Measurements from ENCODE around the gene GAS2L1. TPM values are rescaled to one million over a fixed set of nuclear protein-coding genes. Genes with fewer than 3 reads are reported as not detected.
A peak's percentile ranks its signal among the peaks of the same experiment; 100 is the strongest.

Gene GAS2L1
- total and polyA plus RNA-seq, 2 experiments from 2014 or later: 17.3 to 21.0 TPM

GRCh38 chr22:29315286-29316140, 9.1 kb downstream of the GAS2L1 start, which contains the start of gene RASL10A:
RASL10A (minus strand) TSS chr22:29315697; CDS start chr22:29315246, 451 bp downstream.
- TF ChIP-seq CTCF (IDR thresholded peaks at IDR 0.05; ENCODE audit: low read depth, low read length): no peak
- Histone ChIP-seq H3K4me3 (peak within 1 kb of the TSS; percentile 35), H3K27me3 (peaks cover 35% of the 10 kb centered on the region), H3K9me3 (ENCODE audit: low read depth) (no peaks in the 10 kb centered on the region), H3K4me1 (ENCODE audit: low read depth) (no peaks in the 10 kb centered on the region), H3K36me3 (no peaks in the 10 kb centered on the region), H3K27ac (no peak within 1 kb of the TSS)
- DNase-seq (ENCODE audit: low read depth in 1 of 2, low spot score in 1 of 2): peak in 1 of 2 donors; percentile 58

- Histone ChIP-seq H3K9me3 (ENCODE audit: low read depth) (no peaks in the 10 kb centered on the region), H3K36me3 (no peaks in the 10 kb centered on the region), H3K27me3 (peaks cover 35% of the 10 kb centered on the region), H3K4me3 (no peak overlapping the region), H3K4me1 (ENCODE audit: low read depth) (no peaks in the 10 kb centered on the region), H3K27ac (no peak overlapping the region)
- TF ChIP-seq CTCF (IDR thresholded peaks at IDR 0.05; ENCODE audit: low read depth, low read length): no peak
- no peak for DNase-seq (ENCODE audit: low read depth in 1 of 2, low spot score in 1 of 2)
Observed at GRCh38 chr22:29316141-29316828, 9.8 kb downstream of the GAS2L1 start.

GRCh38 chr22:29317827-29318454, 11.5 kb downstream of the GAS2L1 start:
- Histone ChIP-seq H3K36me3 (no peaks in the 10 kb centered on the region), H3K4me3 (no peak overlapping the region), H3K9me3 (ENCODE audit: low read depth) (no peaks in the 10 kb centered on the region), H3K4me1 (ENCODE audit: low read depth) (no peaks in the 10 kb centered on the region), H3K27me3 (peaks cover 35% of the 10 kb centered on the region), H3K27ac (no peak overlapping the region)
- no peak for TF ChIP-seq CTCF (IDR thresholded peaks at IDR 0.05; ENCODE audit: low read depth, low read length)
- DNase-seq (ENCODE audit: low read depth in 1 of 2, low spot score in 1 of 2): no peak

GRCh38 chr22:29319072-29319471, 12.6 kb downstream of the GAS2L1 start:
- H3K4me3 ChIP-seq: no peak overlapping the region
- no peaks in the 10 kb centered on the region for H3K36me3 ChIP-seq
- no peak for TF ChIP-seq CTCF (IDR thresholded peaks at IDR 0.05; ENCODE audit: low read depth, low read length)
- H3K4me1 ChIP-seq (ENCODE audit: low read depth): no peaks in the 10 kb centered on the region
- H3K27ac ChIP-seq: no peak overlapping the region
- no peaks in the 10 kb centered on the region for H3K9me3 ChIP-seq (ENCODE audit: low read depth)
- H3K27me3 ChIP-seq: peaks cover 25% of the 10 kb centered on the region
- no peak for DNase-seq (ENCODE audit: low read depth in 1 of 2, low spot score in 1 of 2)

- Histone ChIP-seq H3K4me3 (no peak overlapping the region), H3K9me3 (ENCODE audit: low read depth) (no peaks in the 10 kb centered on the region), H3K27me3 (peaks cover 10% of the 10 kb centered on the region), H3K36me3 (no peaks in the 10 kb centered on the region), H3K4me1 (ENCODE audit: low read depth) (no peaks in the 10 kb centered on the region), H3K27ac (no peak overlapping the region)
- DNase-seq (ENCODE audit: low read depth in 1 of 2, low spot score in 1 of 2): no peak
- peak; percentile 9 for TF ChIP-seq CTCF (IDR thresholded peaks at IDR 0.05; ENCODE audit: low read depth, low read length)
Observed at GRCh38 chr22:29320546-29320945, 14.1 kb downstream of the GAS2L1 start.
